Brain microvascular endothelial cell (primary cell): Measurements from ENCODE around the gene ITGAX.

Experiments
- DNase-seq: peaks from one replicate; pipeline ENCODE4 v3.0.0-alpha.2; 2020
- H3K27ac ChIP-seq: fragments of 250-450 bp; sonication (Bioruptor Pico); 2 replicates; pipeline ENCODE4 v1.5.1; 2020; ENCODE audit warnings: mild to moderate bottlenecking, moderate library complexity
- H3K27me3 ChIP-seq: fragments of 250-450 bp; sonication (Bioruptor Pico); replicated peaks from 2 replicates; pipeline ENCODE4 v1.5.1; 2020; ENCODE audit warnings: mild to moderate bottlenecking
- H3K36me3 ChIP-seq: fragments of 250-450 bp; sonication (Bioruptor Pico); replicated peaks from 2 replicates; pipeline ENCODE4 v1.5.1; 2020; ENCODE audit warnings: mild to moderate bottlenecking
- H3K4me3 ChIP-seq: 2 replicates; pipeline ENCODE4 v1.5.1; 2011; ENCODE audit warnings: low read depth, mild to moderate bottlenecking, control low read depth, low read length, moderate library complexity
- in situ Hi-C: cut with HindIII; loops from 2 replicates; pipeline ENCODE4 v1.10.0; 2017; ENCODE audit warnings: low sequenced_read_pairs, low pct_ligation_motif_present
- TF ChIP-seq, protein P1 (sequence below): IDR thresholded peaks from 2 replicates; pipeline ENCODE4 v1.5.1; 2011; ENCODE audit warnings: low read depth, mild to moderate bottlenecking, moderate library complexity, low read length, control low read depth, inconsistent platforms; ENCODE audit errors: missing control alignments

Gene ITGAX

DNA sequence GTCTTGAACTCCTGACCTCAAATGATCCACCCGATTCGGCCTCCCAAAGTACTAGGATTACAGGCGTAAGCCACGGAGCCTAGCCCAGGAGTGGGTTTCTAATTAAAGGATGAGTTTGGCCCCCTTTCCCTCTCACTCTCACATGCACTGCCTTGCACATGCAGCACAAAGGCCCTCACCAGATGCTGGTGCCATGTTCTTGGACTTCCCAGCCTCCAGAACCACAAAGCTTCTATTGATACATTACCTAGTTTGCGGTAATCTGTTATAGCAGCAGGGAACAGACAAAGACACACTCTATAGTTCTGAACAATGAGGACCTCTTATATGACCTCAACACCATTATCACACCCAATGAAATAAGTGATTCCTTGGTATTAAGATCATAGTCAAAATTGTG lies 20.3 kb downstream of the ITGAX start:
- Histone ChIP-seq H3K27me3 (no peaks in the 10 kb centered on the region), H3K4me3 (no peak overlapping the region), H3K36me3 (no peaks in the 10 kb centered on the region), H3K27ac (no peak overlapping the region)
- in situ Hi-C loops, result no loop called here
- TF ChIP-seq, protein P1, sequence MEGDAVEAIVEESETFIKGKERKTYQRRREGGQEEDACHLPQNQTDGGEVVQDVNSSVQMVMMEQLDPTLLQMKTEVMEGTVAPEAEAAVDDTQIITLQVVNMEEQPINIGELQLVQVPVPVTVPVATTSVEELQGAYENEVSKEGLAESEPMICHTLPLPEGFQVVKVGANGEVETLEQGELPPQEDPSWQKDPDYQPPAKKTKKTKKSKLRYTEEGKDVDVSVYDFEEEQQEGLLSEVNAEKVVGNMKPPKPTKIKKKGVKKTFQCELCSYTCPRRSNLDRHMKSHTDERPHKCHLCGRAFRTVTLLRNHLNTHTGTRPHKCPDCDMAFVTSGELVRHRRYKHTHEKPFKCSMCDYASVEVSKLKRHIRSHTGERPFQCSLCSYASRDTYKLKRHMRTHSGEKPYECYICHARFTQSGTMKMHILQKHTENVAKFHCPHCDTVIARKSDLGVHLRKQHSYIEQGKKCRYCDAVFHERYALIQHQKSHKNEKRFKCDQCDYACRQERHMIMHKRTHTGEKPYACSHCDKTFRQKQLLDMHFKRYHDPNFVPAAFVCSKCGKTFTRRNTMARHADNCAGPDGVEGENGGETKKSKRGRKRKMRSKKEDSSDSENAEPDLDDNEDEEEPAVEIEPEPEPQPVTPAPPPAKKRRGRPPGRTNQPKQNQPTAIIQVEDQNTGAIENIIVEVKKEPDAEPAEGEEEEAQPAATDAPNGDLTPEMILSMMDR, result no peak
- no peak for DNase-seq

DNA sequence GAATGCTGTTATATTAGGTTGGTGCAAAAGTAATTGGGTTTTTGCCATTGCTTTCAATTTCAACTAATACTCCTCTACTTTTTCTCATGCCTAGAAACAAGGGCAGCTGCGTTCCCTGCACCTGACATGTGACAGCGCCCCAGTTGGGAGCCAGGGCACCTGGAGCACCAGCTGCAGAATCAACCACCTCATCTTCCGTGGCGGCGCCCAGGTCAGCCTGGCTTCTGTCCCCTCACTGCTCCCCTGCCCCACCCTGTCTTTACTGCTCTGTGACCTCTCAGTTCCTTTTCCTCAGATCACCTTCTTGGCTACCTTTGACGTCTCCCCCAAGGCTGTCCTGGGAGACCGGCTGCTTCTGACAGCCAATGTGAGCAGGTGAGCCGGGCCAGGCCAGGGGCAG lies 21.7 kb downstream of the ITGAX start:
- in situ Hi-C loops, result no loop called here
- H3K4me3 ChIP-seq, result no peak overlapping the region
- H3K36me3 ChIP-seq, result no peaks in the 10 kb centered on the region
- no peaks in the 10 kb centered on the region for H3K27me3 ChIP-seq
- DNase-seq, result no peak
- no peak overlapping the region for H3K27ac ChIP-seq
- TF ChIP-seq, protein P1, result no peak

DNA sequence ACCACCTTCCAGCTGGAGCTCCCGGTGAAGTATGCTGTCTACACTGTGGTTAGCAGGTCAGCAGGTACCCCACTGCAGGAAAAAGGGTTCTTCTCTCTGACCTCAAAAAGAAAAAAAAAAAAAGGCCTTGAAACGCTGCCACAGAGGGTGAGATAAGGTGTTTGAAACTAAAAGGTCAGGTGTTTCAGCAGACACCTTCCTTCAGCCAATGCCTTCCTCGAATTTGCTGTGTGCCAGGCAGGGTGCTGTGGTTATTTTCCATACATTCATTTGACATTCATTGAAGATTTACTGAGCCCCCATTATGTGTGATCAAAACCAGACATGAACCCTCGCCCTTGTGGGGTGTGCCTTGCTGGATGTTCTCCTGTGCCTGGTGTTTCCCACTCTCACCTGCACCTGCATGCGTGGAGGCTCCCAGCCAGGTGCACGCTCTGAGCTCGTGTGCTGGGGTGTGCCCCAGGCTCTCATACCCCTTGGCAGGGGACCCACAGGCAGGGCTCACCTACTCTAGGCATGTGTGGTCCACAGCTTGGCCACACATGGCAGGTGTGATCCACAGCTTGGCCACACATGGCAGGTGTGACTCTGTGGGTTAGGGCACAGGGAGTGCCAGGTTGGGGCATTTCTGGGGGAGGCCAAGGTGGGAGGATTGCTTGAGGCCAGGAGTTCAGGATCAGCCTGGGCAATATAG lies 22.4 kb downstream of the ITGAX start:
- DNase-seq, result no peak
- H3K4me3 ChIP-seq, result no peak overlapping the region
- H3K36me3 ChIP-seq, result no peaks in the 10 kb centered on the region
- no peak overlapping the region for H3K27ac ChIP-seq
- TF ChIP-seq, protein P1, result no peak
- in situ Hi-C loops, result no loop called here
- H3K27me3 ChIP-seq, result no peaks in the 10 kb centered on the region

DNA sequence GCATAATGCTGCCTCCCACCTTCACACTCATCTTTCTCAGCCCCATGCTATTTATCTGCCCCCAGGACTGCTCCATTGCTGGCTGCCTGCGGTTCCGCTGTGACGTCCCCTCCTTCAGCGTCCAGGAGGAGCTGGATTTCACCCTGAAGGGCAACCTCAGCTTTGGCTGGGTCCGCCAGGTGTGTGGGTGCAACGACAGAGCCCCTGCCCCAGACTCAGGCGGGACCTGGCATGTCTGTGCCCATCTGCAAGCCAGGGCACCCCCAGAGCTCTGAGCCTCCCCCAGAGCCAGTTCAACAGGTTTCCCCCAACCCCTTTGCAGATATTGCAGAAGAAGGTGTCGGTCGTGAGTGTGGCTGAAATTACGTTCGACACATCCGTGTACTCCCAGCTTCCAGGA lies 25.2 kb downstream of the ITGAX start:
- no peak overlapping the region for H3K4me3 ChIP-seq
- in situ Hi-C loops, result no loop called here
- H3K27ac ChIP-seq, result no peak overlapping the region
- TF ChIP-seq, protein P1, result no peak
- H3K36me3 ChIP-seq, result no peaks in the 10 kb centered on the region
- no peak for DNase-seq
- no peaks in the 10 kb centered on the region for H3K27me3 ChIP-seq

DNA sequence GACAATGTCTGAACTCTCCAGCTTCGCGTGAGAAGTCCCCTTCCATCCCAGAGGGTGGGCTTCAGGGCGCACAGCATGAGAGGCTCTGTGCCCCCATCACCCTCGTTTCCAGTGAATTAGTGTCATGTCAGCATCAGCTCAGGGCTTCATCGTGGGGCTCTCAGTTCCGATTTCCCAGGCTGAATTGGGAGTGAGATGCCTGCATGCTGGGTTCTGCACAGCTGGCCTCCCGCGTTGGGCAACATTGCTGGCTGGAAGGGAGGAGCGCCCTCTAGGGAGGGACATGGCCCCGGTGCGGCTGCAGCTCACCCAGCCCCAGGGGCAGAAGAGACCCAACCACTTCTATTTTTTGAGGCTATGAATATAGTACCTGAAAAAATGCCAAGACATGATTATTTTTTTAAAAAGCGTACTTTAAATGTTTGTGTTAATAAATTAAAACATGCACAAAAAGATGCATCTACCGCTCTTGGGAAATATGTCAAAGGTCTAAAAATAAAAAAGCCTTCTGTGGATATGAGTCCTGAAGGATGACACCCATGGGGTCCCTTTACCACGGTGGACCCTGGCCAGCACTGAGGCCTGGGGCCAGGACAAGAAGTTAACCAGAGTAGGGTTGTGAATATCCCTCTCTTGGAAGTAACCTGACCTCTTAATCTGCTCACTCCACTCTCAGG lies 27.6 kb downstream of the ITGAX start:
- no peak overlapping the region for H3K4me3 ChIP-seq
- H3K27me3 ChIP-seq, result no peaks in the 10 kb centered on the region
- no peaks in the 10 kb centered on the region for H3K36me3 ChIP-seq
- DNase-seq, result peak; percentile 31
- in situ Hi-C loops, result no loop called here
- TF ChIP-seq, protein P1, result peak; percentile 68
- no peak overlapping the region for H3K27ac ChIP-seq
